HEK293 (cell line): Measurements from ENCODE around the gene FTH1.

ENCODE experiments used
- ZBTB44 ChIP-seq: fragments of 450-650 bp; IDR thresholded peaks from 2 replicates; pipeline ENCODE4 v1.5.1; 2018; ENCODE audit warnings: missing biosample characterization, mild to moderate bottlenecking, missing genetic modification characterization
- ZNF155 ChIP-seq: fragments of 450-650 bp; formaldehyde crosslinking; IDR thresholded peaks from 2 replicates; pipeline ENCODE4 v1.5.1; 2016; ENCODE audit warnings: missing biosample characterization, missing genetic modification characterization
- ZNF274 ChIP-seq, 2 experiments: fragments of 200-500 bp in 1 of 2; fragments of 450-650 bp in 1 of 2; sonication (Bioruptor generic) in 1 of 2; formaldehyde crosslinking in 1 of 2; IDR thresholded peaks; 2 replicates each; pipeline versions ENCODE4 v1.5.1 to v1.6.1; 2014 to 2016; ENCODE audit warnings: borderline replicate concordance in 1 of 2, inconsistent platforms in 1 of 2, low read length in 1 of 2, missing biosample characterization in 1 of 2, missing genetic modification characterization in 1 of 2

GRCh38 chr11:61960532-61960931, 6.9 kb downstream of the FTH1 start:
- no peak for TF ChIP-seq ZNF274 (IDR thresholded peaks at IDR 0.05; ENCODE audit: low read length)
- TF ChIP-seq ZNF274 (tag by site-specific recombination; IDR thresholded peaks at IDR 0.05; ENCODE audit: borderline replicate concordance): no peak
- no peak for TF ChIP-seq ZBTB44
- no peak for TF ChIP-seq ZNF155 (tag by site-specific recombination)
